Lower leg skin (tissue), 3 donors: ENCODE data around the gene DLG2.

Experiments used
- POLR2A ChIP-seq, 2 donors: fragments of 450-650 bp; IDR thresholded peaks; one replicate each; pipeline ENCODE4 v1.6.1; 2016 to 2017; ENCODE audit warnings: antibody characterized with exemption in 2 of 2, mild to moderate bottlenecking in 1 of 2, moderate library complexity in 1 of 2
- TF ChIP-seq, protein P1 (sequence below), 3 donors: fragments of 450-650 bp; IDR thresholded peaks; one replicate each; pipeline ENCODE4 v1.5.1; 2016; ENCODE audit warnings: antibody characterized with exemption in 3 of 3, mild to moderate bottlenecking in 3 of 3, moderate library complexity in 2 of 3

DNA sequence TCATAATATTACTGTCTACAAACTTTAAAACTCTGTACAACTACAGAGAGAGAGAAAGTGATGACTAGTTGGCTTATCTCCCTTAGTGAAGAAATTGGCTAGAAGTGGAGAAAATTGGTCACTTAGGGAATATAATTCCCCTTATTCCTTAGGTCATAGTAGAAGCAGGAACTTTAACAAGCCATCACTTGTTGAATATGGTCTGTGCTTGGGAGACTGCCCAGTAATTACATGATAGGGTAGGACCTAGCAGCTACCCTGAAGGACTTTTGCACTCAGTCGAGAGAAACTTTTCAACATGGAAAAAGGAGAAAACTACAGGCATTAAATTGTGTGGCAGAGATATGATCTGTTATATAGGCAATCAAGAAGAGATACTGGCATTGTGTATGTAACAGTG, 1764.5 kb downstream of the DLG2 start:
- TF ChIP-seq, protein P1, sequence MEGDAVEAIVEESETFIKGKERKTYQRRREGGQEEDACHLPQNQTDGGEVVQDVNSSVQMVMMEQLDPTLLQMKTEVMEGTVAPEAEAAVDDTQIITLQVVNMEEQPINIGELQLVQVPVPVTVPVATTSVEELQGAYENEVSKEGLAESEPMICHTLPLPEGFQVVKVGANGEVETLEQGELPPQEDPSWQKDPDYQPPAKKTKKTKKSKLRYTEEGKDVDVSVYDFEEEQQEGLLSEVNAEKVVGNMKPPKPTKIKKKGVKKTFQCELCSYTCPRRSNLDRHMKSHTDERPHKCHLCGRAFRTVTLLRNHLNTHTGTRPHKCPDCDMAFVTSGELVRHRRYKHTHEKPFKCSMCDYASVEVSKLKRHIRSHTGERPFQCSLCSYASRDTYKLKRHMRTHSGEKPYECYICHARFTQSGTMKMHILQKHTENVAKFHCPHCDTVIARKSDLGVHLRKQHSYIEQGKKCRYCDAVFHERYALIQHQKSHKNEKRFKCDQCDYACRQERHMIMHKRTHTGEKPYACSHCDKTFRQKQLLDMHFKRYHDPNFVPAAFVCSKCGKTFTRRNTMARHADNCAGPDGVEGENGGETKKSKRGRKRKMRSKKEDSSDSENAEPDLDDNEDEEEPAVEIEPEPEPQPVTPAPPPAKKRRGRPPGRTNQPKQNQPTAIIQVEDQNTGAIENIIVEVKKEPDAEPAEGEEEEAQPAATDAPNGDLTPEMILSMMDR (IDR thresholded peaks at IDR 0.05) = no peak
- no peak for TF ChIP-seq POLR2A (IDR thresholded peaks at IDR 0.05)
